CD4-positive, alpha-beta T cell treated with Interleukin-10 for 1 hour (primary cell): Measurements from ENCODE around the gene DENND5A.
"Not testable (repeated sequence)": the region's sequence is repeated elsewhere in the genome, so short reads cannot be mapped to it uniquely, and the experiment has no call there.

Source experiments
- DNase-seq: peaks from one replicate; pipeline ENCODE4 v3.0.0-alpha.2; 2020

Gene DENND5A

DNA sequence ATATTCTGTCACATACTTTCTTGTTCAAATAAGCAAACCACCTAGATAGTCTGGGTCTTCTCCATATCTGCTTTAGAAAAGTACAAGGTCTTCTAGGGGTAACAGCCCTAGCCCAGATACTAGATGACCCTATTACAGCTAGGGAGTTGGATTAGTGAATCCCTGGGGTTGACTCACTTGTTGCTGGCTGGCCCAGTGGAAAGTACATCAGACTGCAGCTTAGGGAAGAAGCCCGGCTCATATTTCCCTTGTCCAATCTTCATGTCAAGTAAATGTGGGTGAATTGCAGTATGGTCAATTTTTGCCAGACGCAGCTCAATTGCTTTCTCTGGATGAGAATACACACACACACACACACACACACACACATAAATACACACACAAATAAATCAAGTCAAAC lies 94.7 kb downstream of the DENND5A start:
- DNase-seq: no peak

DNA sequence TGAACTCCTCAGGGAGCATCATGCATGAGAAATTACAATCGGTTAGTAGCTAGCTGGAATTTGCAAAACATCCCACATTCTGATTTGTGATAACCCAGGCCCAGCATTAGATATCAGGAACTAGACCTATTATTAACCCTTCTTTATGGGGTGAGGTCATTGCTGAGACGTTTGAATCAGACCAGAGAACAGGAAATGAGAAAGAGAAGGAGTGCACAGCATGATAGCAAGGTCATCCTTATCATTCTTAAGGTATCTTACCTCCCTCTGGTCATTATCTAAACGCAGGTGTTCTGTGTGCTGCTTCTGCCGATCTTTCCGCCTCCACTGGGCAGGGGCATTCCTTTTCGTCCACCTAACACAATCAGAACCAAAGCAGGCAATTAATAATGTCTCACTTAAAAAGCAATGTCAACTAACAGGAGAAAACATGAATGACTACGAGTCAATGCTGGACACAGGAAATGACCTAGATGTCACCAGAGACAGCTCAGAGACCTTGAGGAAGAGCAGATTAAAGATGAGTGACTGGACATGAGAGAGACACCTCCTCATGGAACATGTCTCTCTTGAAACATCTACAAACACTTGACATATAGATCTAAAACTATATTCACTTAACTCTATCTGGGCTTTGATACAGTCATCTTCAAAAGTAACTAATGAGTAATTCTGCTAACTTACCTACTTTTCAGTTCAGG lies 95.4 kb downstream of the DENND5A start:
- no peak for DNase-seq

DNA sequence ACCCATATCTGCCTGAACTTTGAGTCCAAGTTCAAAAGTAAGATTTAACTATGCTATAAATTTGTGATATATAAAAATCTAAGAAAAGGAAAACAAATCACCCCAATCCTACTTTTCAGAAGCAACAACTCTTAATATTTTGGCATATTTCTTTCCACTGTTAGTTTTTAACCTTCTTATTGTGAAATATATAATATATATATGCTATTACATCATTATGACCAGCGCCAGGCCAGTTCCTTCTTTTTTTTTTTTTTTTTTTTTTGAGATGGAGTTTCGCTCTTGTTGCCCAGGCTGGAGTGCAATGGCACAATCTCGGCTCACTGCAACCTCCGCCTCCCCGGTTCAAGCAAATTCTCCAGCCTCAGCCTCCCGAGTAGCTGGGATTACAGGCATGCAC lies 103.2 kb downstream of the DENND5A start:
- DNase-seq: not testable (repeated sequence)

GRCh38 chr11:9160166-9160565 lies 105.0 kb downstream of the DENND5A start:
- DNase-seq: no peak

GRCh38 chr11:9158898-9159391 lies 106.2 kb downstream of the DENND5A start:
- DNase-seq: no peak

- no peak for DNase-seq
These were observed 109.2 kb downstream of the DENND5A start for GRCh38 chr11:9155930-9156329.

GRCh38 chr11:9153651-9154050 lies 111.5 kb downstream of the DENND5A start:
- no peak for DNase-seq

DNA sequence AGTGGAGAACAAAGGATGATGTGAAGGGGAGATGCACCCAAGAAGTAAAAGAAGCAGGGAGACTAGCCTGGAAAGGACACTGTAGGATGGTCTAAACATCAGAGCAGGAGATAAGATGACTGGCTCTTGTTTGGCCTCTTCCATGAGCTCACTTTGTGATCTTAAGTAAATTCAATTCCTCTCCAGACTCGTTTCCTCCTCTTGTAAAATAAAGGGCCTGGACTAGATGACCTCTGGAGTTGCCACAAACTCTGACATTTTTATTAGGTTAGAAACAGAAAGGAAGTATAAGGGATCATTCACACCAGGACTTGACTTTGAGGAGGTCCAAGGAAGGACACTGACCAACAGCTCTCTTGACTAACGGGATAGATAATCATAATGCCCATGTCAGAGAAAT lies 113.5 kb downstream of the DENND5A start:
- no peak for DNase-seq

DNA sequence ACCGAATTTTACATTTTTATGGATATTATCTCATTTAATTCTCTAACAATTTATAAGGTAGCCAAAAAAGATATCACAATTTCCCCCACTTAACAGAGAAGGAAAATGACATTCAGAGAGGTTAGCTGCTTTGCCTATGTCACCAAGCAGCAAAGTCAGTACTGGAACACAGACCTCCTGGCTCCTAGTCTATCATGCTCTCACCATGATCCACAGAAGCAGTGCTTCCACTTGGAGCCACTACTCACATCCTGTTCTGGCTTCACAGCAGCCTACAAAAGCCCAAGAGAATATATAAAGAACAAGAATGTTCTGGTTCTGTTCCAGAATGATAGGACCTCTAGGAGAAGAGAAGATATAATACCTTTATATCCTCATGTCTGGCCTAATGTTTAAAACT lies 114.2 kb downstream of the DENND5A start:
- DNase-seq: no peak

DNA sequence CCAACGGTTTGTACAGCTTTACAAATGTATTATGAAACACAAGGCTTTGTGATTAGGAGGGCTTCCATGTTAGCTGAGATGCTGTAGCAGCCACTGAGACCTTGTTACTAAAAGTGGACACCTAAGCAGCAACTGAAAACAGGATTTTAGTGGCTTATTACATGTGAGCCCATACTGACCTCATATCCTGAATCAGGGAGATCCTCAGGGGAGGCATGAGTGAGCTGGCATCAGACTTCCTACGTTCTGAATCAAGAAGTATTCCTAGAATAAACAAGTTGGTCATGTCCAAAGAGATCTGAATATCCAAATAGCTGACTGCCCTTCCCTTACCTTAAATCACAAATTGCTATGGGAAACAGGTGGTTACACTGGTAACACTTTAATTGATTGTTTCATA lies 114.6 kb downstream of the DENND5A start:
- DNase-seq: no peak

- no peak for DNase-seq
These were observed 116.4 kb downstream of the DENND5A start for GRCh38 chr11:9148727-9149126.

- no peak for DNase-seq
These were observed 117.1 kb downstream of the DENND5A start for GRCh38 chr11:9148035-9148434.

GRCh38 chr11:9146477-9146876 lies 118.7 kb downstream of the DENND5A start:
- no peak for DNase-seq

DNA sequence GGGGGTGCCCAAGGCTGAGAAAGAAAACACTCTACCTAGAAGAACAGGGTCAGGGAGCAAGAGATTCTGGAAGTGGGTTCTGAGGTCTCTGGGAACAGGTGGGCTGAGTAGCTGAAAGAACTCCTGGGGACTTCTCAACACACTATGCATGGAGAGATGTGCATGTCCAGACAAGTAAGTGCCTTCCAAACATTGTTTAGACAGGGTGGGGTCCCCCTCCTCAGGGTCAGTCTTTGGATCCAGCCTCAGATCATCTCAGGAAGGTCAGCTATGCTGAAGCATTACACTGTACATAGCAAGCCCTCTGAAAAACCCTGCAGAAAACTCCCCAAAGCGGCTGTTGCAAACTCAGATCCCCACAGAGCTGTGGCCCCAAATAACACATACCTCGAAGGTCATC lies 119.9 kb downstream of the DENND5A start:
- DNase-seq: no peak

- no peak for DNase-seq
These were observed 120.3 kb downstream of the DENND5A start for GRCh38 chr11:9144828-9145227.

GRCh38 chr11:9143721-9144120 lies 121.4 kb downstream of the DENND5A start:
- DNase-seq: no peak

DNA sequence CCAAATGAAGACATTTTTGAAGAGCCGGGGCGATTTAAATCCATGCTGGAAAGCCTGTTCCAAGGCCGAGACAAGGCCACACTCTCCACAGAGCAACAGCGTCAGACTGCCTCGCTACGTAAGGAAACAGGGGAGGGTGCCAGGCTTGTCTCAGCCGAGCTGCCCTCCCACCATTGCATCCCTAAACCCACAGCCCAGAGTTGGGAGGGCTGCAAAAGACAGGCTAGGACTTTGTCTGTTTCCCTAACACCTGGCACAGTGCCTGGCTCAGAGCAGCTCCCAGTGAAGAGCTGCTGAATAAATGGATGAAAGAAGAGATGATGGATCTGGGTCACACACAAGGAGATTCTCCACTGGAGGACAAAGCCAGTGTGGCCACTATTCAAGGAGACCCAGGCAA lies 122.4 kb downstream of the DENND5A start:
- no peak for DNase-seq

DNA sequence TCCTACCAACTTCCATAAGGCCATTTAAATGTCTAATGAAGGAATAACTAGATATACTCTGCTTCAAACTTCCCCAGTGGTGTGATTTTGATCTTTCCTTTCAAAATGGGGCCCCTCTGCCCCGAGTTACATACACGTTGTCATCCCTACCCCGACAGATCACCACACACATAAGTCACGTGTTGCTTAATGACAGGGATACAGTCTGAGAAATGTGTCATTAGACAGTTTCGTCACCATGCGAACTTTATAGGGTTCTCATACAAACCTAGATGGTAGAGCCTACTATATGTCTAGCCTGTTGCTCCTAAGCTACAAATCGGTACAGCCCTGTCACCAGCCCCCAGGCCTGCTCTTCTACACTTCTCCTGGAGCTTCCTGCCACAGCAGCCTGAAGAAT lies 124.0 kb downstream of the DENND5A start:
- no peak for DNase-seq

- no peak for DNase-seq
These were observed 125.4 kb downstream of the DENND5A start for GRCh38 chr11:9139628-9140357.

GRCh38 chr11:9138612-9139579 lies 126.3 kb downstream of the DENND5A start:
- DNase-seq: peak; percentile 12

- DNase-seq: no peak
These were observed 127.1 kb downstream of the DENND5A start for GRCh38 chr11:9138133-9138453.

- DNase-seq: peak; percentile 63
These were observed 127.6 kb downstream of the DENND5A start for GRCh38 chr11:9137293-9138132.
